NB4 (cell line): ENCODE measurements around the gene PDE9A.

Experiments
- MAX ChIP-seq: IDR thresholded peaks from 2 replicates; pipeline ENCODE4 v1.6.1; 2011; ENCODE audit warnings: low read depth, low read length
- POLR2A ChIP-seq: IDR thresholded peaks from 2 replicates; pipeline ENCODE4 v1.6.1; 2011; ENCODE audit warnings: mild to moderate bottlenecking; ENCODE audit not compliant: insufficient read length; ENCODE audit errors: extremely low read depth
- TF ChIP-seq, protein P1 (sequence below): IDR thresholded peaks from one replicate; pipeline ENCODE4 v1.5.1; 2012; ENCODE audit warnings: low read depth, low read length

DNA sequence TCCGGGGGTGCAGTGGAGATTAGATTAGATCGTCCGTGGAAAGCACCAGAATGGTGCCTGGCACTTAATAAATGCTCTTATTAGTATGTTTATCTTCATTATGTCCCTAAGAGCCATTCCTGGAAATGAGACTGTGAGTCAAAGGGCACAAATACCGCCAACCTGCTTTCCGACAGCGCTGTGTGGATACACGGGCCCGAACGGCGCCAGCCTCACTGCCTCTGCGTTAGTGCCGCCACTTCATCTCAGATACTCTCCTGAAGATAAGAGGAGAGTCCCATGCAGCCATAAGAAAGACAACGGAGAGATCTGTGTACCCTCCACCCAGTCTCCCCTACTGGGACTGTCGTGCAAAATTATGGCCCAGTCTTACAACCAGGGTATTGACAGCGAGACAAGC lies 22.0 kb downstream of the PDE9A start:
- TF ChIP-seq, protein P1, sequence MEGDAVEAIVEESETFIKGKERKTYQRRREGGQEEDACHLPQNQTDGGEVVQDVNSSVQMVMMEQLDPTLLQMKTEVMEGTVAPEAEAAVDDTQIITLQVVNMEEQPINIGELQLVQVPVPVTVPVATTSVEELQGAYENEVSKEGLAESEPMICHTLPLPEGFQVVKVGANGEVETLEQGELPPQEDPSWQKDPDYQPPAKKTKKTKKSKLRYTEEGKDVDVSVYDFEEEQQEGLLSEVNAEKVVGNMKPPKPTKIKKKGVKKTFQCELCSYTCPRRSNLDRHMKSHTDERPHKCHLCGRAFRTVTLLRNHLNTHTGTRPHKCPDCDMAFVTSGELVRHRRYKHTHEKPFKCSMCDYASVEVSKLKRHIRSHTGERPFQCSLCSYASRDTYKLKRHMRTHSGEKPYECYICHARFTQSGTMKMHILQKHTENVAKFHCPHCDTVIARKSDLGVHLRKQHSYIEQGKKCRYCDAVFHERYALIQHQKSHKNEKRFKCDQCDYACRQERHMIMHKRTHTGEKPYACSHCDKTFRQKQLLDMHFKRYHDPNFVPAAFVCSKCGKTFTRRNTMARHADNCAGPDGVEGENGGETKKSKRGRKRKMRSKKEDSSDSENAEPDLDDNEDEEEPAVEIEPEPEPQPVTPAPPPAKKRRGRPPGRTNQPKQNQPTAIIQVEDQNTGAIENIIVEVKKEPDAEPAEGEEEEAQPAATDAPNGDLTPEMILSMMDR: no peak
- TF ChIP-seq POLR2A (no peak), MAX (no peak)
